Liver (tissue), 9 donors: Measurements from ENCODE around the gene DHCR24. TPM values are rescaled to one million over a fixed set of nuclear protein-coding genes. Genes with fewer than 3 reads are reported as not detected.

Experiments
- DNase-seq: peaks from one replicate; pipeline ENCODE4 v3.0.0-alpha.2; 2017; ENCODE audit warnings: low spot score
- H3K27ac ChIP-seq, 2 donors: one replicate each; pipeline ENCODE4 v1.7.0; 2013; ENCODE audit warnings: inconsistent platforms in 2 of 2, low read length in 2 of 2, control low read depth in 1 of 2, low read depth in 1 of 2, mild to moderate bottlenecking in 1 of 2
- H3K27me3 ChIP-seq, 4 donors: one replicate each; pipeline versions ENCODE4 v1.6.1 to v1.7.0; 2013; ENCODE audit warnings: low read length in 3 of 4, inconsistent platforms in 1 of 4, mild to moderate bottlenecking in 1 of 4, moderate library complexity in 1 of 4; ENCODE audit not compliant: control insufficient read depth in 4 of 4, insufficient read depth in 4 of 4
- H3K36me3 ChIP-seq, 4 donors: one replicate each; pipeline versions ENCODE4 v1.6.1 to v1.7.0; 2013; ENCODE audit warnings: low read length in 3 of 4, mild to moderate bottlenecking in 3 of 4, low read depth in 1 of 4, moderate library complexity in 1 of 4; ENCODE audit not compliant: control insufficient read depth in 4 of 4, insufficient read depth in 3 of 4
- H3K4me1 ChIP-seq, 4 donors: one replicate each; pipeline versions ENCODE4 v1.6.1 to v1.7.0; 2013; ENCODE audit warnings: low read length in 3 of 4, mild to moderate bottlenecking in 3 of 4, moderate library complexity in 1 of 4; ENCODE audit not compliant: control insufficient read depth in 4 of 4, insufficient read depth in 4 of 4
- H3K4me3 ChIP-seq, 3 donors: one replicate each; pipeline versions ENCODE4 v1.6.1 to v1.7.0; 2013; ENCODE audit warnings: low read length in 3 of 3, control low read depth in 1 of 3, low read depth in 1 of 3, mild to moderate bottlenecking in 1 of 3
- H3K9ac ChIP-seq, 2 donors: one replicate each; pipeline ENCODE4 v1.7.0; 2013; ENCODE audit warnings: low read length in 2 of 2, mild to moderate bottlenecking in 2 of 2, moderate library complexity in 2 of 2, control low read depth in 1 of 2, low read depth in 1 of 2
- H3K9me3 ChIP-seq, 4 donors: one replicate each; pipeline versions ENCODE4 v1.6.1 to v1.7.0; 2013; ENCODE audit warnings: low read length in 3 of 4; ENCODE audit not compliant: control insufficient read depth in 4 of 4
- ATF3 ChIP-seq: IDR thresholded peaks from 2 replicates; pipeline ENCODE4 v1.6.1; 2016; ENCODE audit warnings: antibody characterized with exemption
- CTCF ChIP-seq: fragments of 150-350 bp; IDR thresholded peaks from 2 replicates; pipeline ENCODE4 v1.5.1; 2017; ENCODE audit warnings: improper control_type of control experiment, low read depth, low read length; ENCODE audit not compliant: missing input control
- EGR1 ChIP-seq, 2 donors: IDR thresholded peaks; 2 replicates each; pipeline ENCODE4 v1.6.1; 2016 to 2018; ENCODE audit warnings: antibody characterized with exemption in 2 of 2, low read depth in 2 of 2
- FOXA1 ChIP-seq: IDR thresholded peaks from 2 replicates; pipeline ENCODE4 v1.6.1; 2016; ENCODE audit warnings: antibody characterized with exemption
- FOXA2 ChIP-seq: IDR thresholded peaks from 2 replicates; pipeline ENCODE4 v1.6.1; 2016; ENCODE audit warnings: antibody characterized with exemption
- GABPA ChIP-seq, 2 donors: IDR thresholded peaks in 1 of 2; conservative IDR thresholded peaks in 1 of 2; 2 replicates each; pipeline ENCODE4 v1.6.1; 2016; ENCODE audit warnings: antibody characterized with exemption in 2 of 2, mild to moderate bottlenecking in 1 of 2, moderate library complexity in 1 of 2
- HNF4A ChIP-seq, 2 donors: conservative IDR thresholded peaks; 2 replicates each; pipeline ENCODE4 v1.6.1; 2016; ENCODE audit warnings: antibody characterized with exemption in 2 of 2, mild to moderate bottlenecking in 2 of 2
- HNF4G ChIP-seq: IDR thresholded peaks from 2 replicates; pipeline ENCODE4 v1.6.1; 2016; ENCODE audit warnings: antibody characterized with exemption
- JUND ChIP-seq, 2 donors: IDR thresholded peaks; 2 replicates each; pipeline ENCODE4 v1.6.1; 2016; ENCODE audit warnings: antibody characterized with exemption in 2 of 2
- MAX ChIP-seq: IDR thresholded peaks from 2 replicates; pipeline ENCODE4 v1.6.1; 2016; ENCODE audit warnings: antibody characterized with exemption
- NR2F2 ChIP-seq: IDR thresholded peaks from 2 replicates; pipeline ENCODE4 v1.6.1; 2016; ENCODE audit warnings: antibody characterized with exemption
- RAD21 ChIP-seq, 2 donors: IDR thresholded peaks; 2 replicates each; pipeline ENCODE4 v1.6.1; 2016; ENCODE audit warnings: antibody characterized with exemption in 2 of 2, mild to moderate bottlenecking in 2 of 2
- REST ChIP-seq: IDR thresholded peaks from 2 replicates; pipeline ENCODE4 v1.6.1; 2016; ENCODE audit warnings: antibody characterized with exemption, mild to moderate bottlenecking
- RXRA ChIP-seq, 2 donors: IDR thresholded peaks; 2 replicates each; pipeline ENCODE4 v1.6.1; 2017 to 2018; ENCODE audit warnings: antibody characterized with exemption in 2 of 2, mild to moderate bottlenecking in 1 of 2
- SP1 ChIP-seq: IDR thresholded peaks from 2 replicates; pipeline ENCODE4 v1.6.1; 2018; ENCODE audit warnings: antibody characterized with exemption, mild to moderate bottlenecking
- TAF1 ChIP-seq: conservative IDR thresholded peaks from 2 replicates; pipeline ENCODE4 v1.6.1; 2016; ENCODE audit warnings: antibody characterized with exemption, mild to moderate bottlenecking
- YY1 ChIP-seq: IDR thresholded peaks from 2 replicates; pipeline ENCODE4 v1.6.1; 2016; ENCODE audit warnings: antibody characterized with exemption, mild to moderate bottlenecking
- ZBTB33 ChIP-seq: IDR thresholded peaks from 2 replicates; pipeline ENCODE4 v1.6.1; 2016; ENCODE audit warnings: antibody characterized with exemption
- WGBS: extraction: QIAGEN DNeasy Blood & Tissue Kit; methylation state at CpG from one replicate; pipeline ENCODE4 v1.1.7; 2013; 5-methylcytosine and 5-hydroxymethylcytosine counted together
- polyA plus RNA-seq, 2 donors: library from polyadenylated mRNA; stranded (reverse) in 1 of 2; unstranded in 1 of 2; fragments of 200-250 nt in 1 of 2; fragments of >200 nt in 1 of 2; fragmentation: Nextera tagmentation in 1 of 2; extraction: Ambion mirVana in 1 of 2; gene quantifications; one replicate each; pipeline versions ENCODE4 v1.2.1 to v1.2.3, GENCODE V29; 2013 to 2015
- total RNA-seq, 2 donors: library from RNA; depleted of rRNA; stranded (reverse); fragments of >200 nt; gene quantifications; one replicate each; pipeline ENCODE4 v1.2.3, GENCODE V29; 2014
- donor health status: healthy.
- donor health status: healthy.
- donor health status: healthy.
- donor health status: healthy.
- donor health status: healthy.

The DHCR24 gene
- total and polyA plus RNA-seq, 4 donors, result 271 to 815 (median 600) TPM

- DNase-seq, result no peak
- no peak overlapping the region for H3K9ac ChIP-seq
- H3K4me1 ChIP-seq, result peaks cover 30 to 83% (median 80%) of the 10 kb centered on the region in 4 donors
- WGBS, result 36% methylated on average over 4 of the region's 4 CpGs
- H3K27ac ChIP-seq, result peak overlapping the region; percentile 42 to 83
- TF ChIP-seq GABPA (IDR thresholded peaks at IDR 0.05 in 1 of 2, conservative IDR thresholded peaks at IDR 0.05 in 1 of 2) (no peak), FOXA2 (no peak), TAF1 (no peak), HNF4G (peak; percentile 15), REST (no peak), FOXA1 (no peak), CTCF (no peak), EGR1 (IDR thresholded peaks at IDR 0.05; ENCODE audit: low read depth in 2 of 2) (no peak), MAX (no peak), RXRA (IDR thresholded peaks at IDR 0.05) (peak; percentile 60 to 83), NR2F2 (no peak), ZBTB33 (no peak), HNF4A (conservative IDR thresholded peaks at IDR 0.05) (peak; percentile 62 to 77), JUND (IDR thresholded peaks at IDR 0.05) (peak in 1 of 2 donors; percentile 22), YY1 (no peak), ATF3 (no peak), RAD21 (IDR thresholded peaks at IDR 0.05) (peak; percentile 18 to 58), SP1 (peak; percentile 73)
- peaks cover 9 to 42% (median 39%) of the 10 kb centered on the region in 4 donors for H3K36me3 ChIP-seq
- H3K4me3 ChIP-seq, result no peak overlapping the region
- H3K9me3 ChIP-seq, result no peaks in the 10 kb centered on the region
- no peaks in the 10 kb centered on the region for H3K27me3 ChIP-seq
These were observed 19.3 kb downstream of the DHCR24 start for GRCh38 chr1:54867717-54868057.
